HepG2 (cell line): Measurements from ENCODE around the gene PHF19. TPM values are rescaled to one million over a fixed set of nuclear protein-coding genes. Genes with fewer than 3 reads are reported as not detected.

Experiments
- ATF3 ChIP-seq: sonication (generic); formaldehyde crosslinking; IDR thresholded peaks from 2 replicates; pipeline ENCODE4 v1.4.0; 2020; ENCODE audit warnings: missing genetic modification reagents
- CHD4 ChIP-seq: fragments of 200-600 bp; sonication (generic); IDR thresholded peaks from 2 replicates; pipeline ENCODE4 v1.7.0; 2017; ENCODE audit warnings: mild to moderate bottlenecking, low read length, borderline replicate concordance
- MAZ ChIP-seq, 2 experiments: sonication (generic) in 1 of 2; formaldehyde crosslinking in 1 of 2; IDR thresholded peaks; 2 replicates each; pipeline versions ENCODE4 v1.5.0 to v1.6.1; 2012 to 2020; ENCODE audit warnings: low read depth in 2 of 2, mild to moderate bottlenecking in 2 of 2, borderline replicate concordance in 1 of 2, improper control_type of control experiment in 1 of 2, low read length in 1 of 2, missing genetic modification reagents in 1 of 2, moderate library complexity in 1 of 2
- PRDM15 ChIP-seq: sonication (generic); formaldehyde crosslinking; IDR thresholded peaks from 2 replicates; pipeline ENCODE4 v1.4.0; 2020; ENCODE audit warnings: missing genetic modification reagents
- PREB ChIP-seq: sonication (generic); formaldehyde crosslinking; IDR thresholded peaks from 2 replicates; pipeline ENCODE4 v1.4.0; 2020; ENCODE audit warnings: missing genetic modification reagents
- TFDP1 ChIP-seq: IDR thresholded peaks from 2 replicates; pipeline ENCODE4 v1.6.1; 2016; ENCODE audit warnings: missing compliant biosample characterization, missing genetic modification reagents, borderline replicate concordance
- ZBTB40 ChIP-seq, 2 experiments: fragments of 450-650 bp in 1 of 2; sonication (generic) in 1 of 2; formaldehyde crosslinking in 1 of 2; IDR thresholded peaks; 2 replicates each; pipeline versions ENCODE4 v1.6.1 to v1.8.0; 2016 to 2022; ENCODE audit warnings: antibody characterized with exemption in 1 of 2, mild to moderate bottlenecking in 1 of 2, missing genetic modification reagents in 1 of 2
- ZNF10 ChIP-seq: sonication (generic); formaldehyde crosslinking; IDR thresholded peaks from 2 replicates; pipeline ENCODE4 v1.4.0; 2020; ENCODE audit warnings: mild to moderate bottlenecking, low read depth, missing genetic modification reagents, borderline replicate concordance
- ZNF225 ChIP-seq: sonication (generic); formaldehyde crosslinking; IDR thresholded peaks from 2 replicates; pipeline ENCODE4 v1.4.0; 2020; ENCODE audit warnings: mild to moderate bottlenecking, missing genetic modification reagents
- ZNF674 ChIP-seq: sonication (generic); formaldehyde crosslinking; IDR thresholded peaks from 2 replicates; pipeline ENCODE4 v1.5.0; 2020; ENCODE audit warnings: low read depth, mild to moderate bottlenecking, missing genetic modification reagents
- polyA plus RNA-seq, 8 experiments: library from polyadenylated mRNA; depleted of rRNA in 3 of 8; stranded (reverse) in 7 of 8; unstranded in 1 of 8; fragments of >200 nt; fragmentation: Illumina TruSeq in 4 of 8; extraction: Trizol in 4 of 8; gene quantifications; 2 replicates each; pipeline versions ENCODE4 v1.2.1 to v1.2.3, GENCODE V29; 2011 to 2016; ENCODE audit warnings: low read depth in 4 of 8, missing spikeins in 1 of 8, mixed read lengths in 1 of 8; ENCODE audit not compliant: insufficient read depth in 1 of 8
- total RNA-seq, 5 experiments: library from RNA; depleted of rRNA; stranded (reverse); fragments of >200 nt; fragmentation: Illumina TruSeq; extraction: Trizol; gene quantifications; 2 replicates each; pipeline ENCODE4 v1.2.3, GENCODE V29; 2016; ENCODE audit warnings: low read depth in 1 of 5

Gene PHF19
- total and polyA plus RNA-seq, 2 of the 13 experiments (the other 11 are each of a cell fraction or from before 2014, with no cell fraction given), result 29.7 to 41.3 TPM

- TF ChIP-seq PRDM15 (0 out of 2 replicates have a peak, but pooled peaks have one; percentile 13), PREB (CRISPR knock-in tag) (0 out of 2 replicates have a peak, but pooled peaks have one; percentile 39), ATF3 (0 out of 2 replicates have a peak, but pooled peaks have one; percentile 19), ZBTB40 (IDR thresholded peaks at IDR 0.05) (no peak), ZBTB40 (CRISPR knock-in tag; IDR thresholded peaks at IDR 0.05) (peak; percentile 31; the same call in 1 of the 2 replicates), MAZ (IDR thresholded peaks at IDR 0.05; ENCODE audit: borderline replicate concordance, low read depth, low read length) (no peak; the same call in 1 of the 2 replicates), MAZ (CRISPR knock-in tag; IDR thresholded peaks at IDR 0.05; ENCODE audit: low read depth) (peak; percentile 49), TFDP1 (peak; percentile 50; the same call in 1 of the 2 replicates), ZNF225 (CRISPR knock-in tag) (peak; percentile 63; the same call in 1 of the 2 replicates), ZNF10 (no peak), CHD4 (no peak), ZNF674 (CRISPR knock-in tag) (peak; percentile 69; the same call in 1 of the 2 replicates)
These were observed 467 bp upstream of the PHF19 start (continued) for GRCh38 chr9:120877276-120878034.
